LoVo (cell line): Measurements from ENCODE around the gene MAP3K9.

Experiments
- DNase-seq: peaks from one replicate; pipeline ENCODE4 v3.0.0-alpha.2; 2016; ENCODE audit warnings: low spot score

Gene MAP3K9

GRCh38 chr14:70821584-70822529 is 12.5 kb upstream of the MAP3K9 start:
- peak; percentile 56 for DNase-seq

GRCh38 chr14:70816525-70816924 is 7.2 kb upstream of the MAP3K9 start:
- DNase-seq = no peak

- DNase-seq = no peak
Observed at GRCh38 chr14:70814466-70814865, 5.2 kb upstream of the MAP3K9 start.

- no peak for DNase-seq
Observed at GRCh38 chr14:70812124-70812818, 3.0 kb upstream of the MAP3K9 start.

- no peak for DNase-seq
Observed at GRCh38 chr14:70811578-70811977, 2.3 kb upstream of the MAP3K9 start.

GRCh38 chr14:70811050-70811449 is 1.7 kb upstream of the MAP3K9 start:
- DNase-seq = no peak

GRCh38 chr14:70810621-70811020 is 1.3 kb upstream of the MAP3K9 start:
- no peak for DNase-seq

- peak; percentile 3 for DNase-seq
Observed at GRCh38 chr14:70808416-70809224, 693 bp downstream of the MAP3K9 start.

GRCh38 chr14:70807898-70808415 is 1.4 kb downstream of the MAP3K9 start:
- DNase-seq = peak; percentile 78

- DNase-seq = no peak
Observed at GRCh38 chr14:70804556-70805162, 4.7 kb downstream of the MAP3K9 start.

- DNase-seq = no peak
Observed at GRCh38 chr14:70803321-70804310, 5.7 kb downstream of the MAP3K9 start.

- no peak for DNase-seq
Observed at GRCh38 chr14:70802379-70802778, 6.9 kb downstream of the MAP3K9 start.

- no peak for DNase-seq
Observed at GRCh38 chr14:70801836-70802235, 7.5 kb downstream of the MAP3K9 start.

- no peak for DNase-seq
Observed at GRCh38 chr14:70796551-70796950, 12.8 kb downstream of the MAP3K9 start.

- DNase-seq = no peak
Observed at GRCh38 chr14:70794294-70794693, 15.0 kb downstream of the MAP3K9 start.

GRCh38 chr14:70793637-70794036 is 15.7 kb downstream of the MAP3K9 start:
- no peak for DNase-seq

- DNase-seq = no peak
Observed at GRCh38 chr14:70792939-70793338, 16.4 kb downstream of the MAP3K9 start.

GRCh38 chr14:70791971-70792370 is 17.3 kb downstream of the MAP3K9 start:
- DNase-seq = no peak

GRCh38 chr14:70789961-70790360 is 19.4 kb downstream of the MAP3K9 start:
- no peak for DNase-seq

- no peak for DNase-seq
Observed at GRCh38 chr14:70789361-70789760, 20.0 kb downstream of the MAP3K9 start.
